ENCODE measurements around the gene RBBP9.
"Not testable (repeated sequence)": the region's sequence is repeated elsewhere in the genome, so short reads cannot be mapped to it uniquely, and the experiment has no call there.

RBBP9 gene

DNA sequence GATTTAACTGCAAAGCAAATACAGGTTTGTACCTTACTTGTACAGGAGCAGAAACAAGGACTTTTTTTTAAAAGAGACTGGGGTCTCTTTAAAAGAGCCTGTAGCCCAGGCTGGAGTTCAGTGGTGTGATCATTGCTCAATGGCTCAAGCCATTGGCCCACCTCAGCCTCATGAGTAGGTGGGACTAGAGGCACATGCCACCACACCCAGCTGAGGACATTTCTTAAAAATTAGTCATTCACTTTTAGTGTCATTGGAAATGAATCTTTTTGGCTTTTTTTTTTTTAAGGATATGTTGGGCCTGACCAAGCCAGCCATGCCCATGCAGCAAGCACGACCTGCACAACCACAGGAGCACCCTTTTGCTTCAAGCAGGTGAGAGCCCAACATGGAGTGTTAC, 27.6 kb upstream of the RBBP9 start:
- H3K9me2 ChIP-seq (ENCODE audit: low read depth, low read length), result no peaks in the 10 kb centered on the region
- no peaks in the 10 kb centered on the region for H3K27me3 ChIP-seq (ENCODE audit: insufficient read depth, low read length)
- no peaks in the 10 kb centered on the region for H3K9me3 ChIP-seq (ENCODE audit: low read length)
- no peak overlapping the region for H3K4me3 ChIP-seq (ENCODE audit: low read depth, low read length, poor library complexity, severe bottlenecking)
- H3K27ac ChIP-seq (ENCODE audit: low read depth, low read length, poor library complexity, severe bottlenecking), result no peak overlapping the region
- no peaks in the 10 kb centered on the region for H3K4me1 ChIP-seq (ENCODE audit: insufficient read depth, low read length, severe bottlenecking)
- H3K4me2 ChIP-seq (ENCODE audit: low read length), result no peak overlapping the region
- TF ChIP-seq CTCF (IDR thresholded peaks at IDR 0.05; ENCODE audit: low read length) (no peak), EZH2 (IDR thresholded peaks at IDR 0.05; ENCODE audit: borderline replicate concordance, low read length) (no peak)
- no peak overlapping the region for H2AFZ ChIP-seq (ENCODE audit: low read length)
- no peaks in the 10 kb centered on the region for H3K79me2 ChIP-seq (ENCODE audit: insufficient read depth, low read length)
- H3K36me3 ChIP-seq (ENCODE audit: insufficient read depth, low read length), result peaks cover 60% of the 10 kb centered on the region
- H3F3A ChIP-seq (ENCODE audit: insufficient read depth, low read length), result no peaks in the 10 kb centered on the region
- H4K20me1 ChIP-seq (ENCODE audit: insufficient read depth, low read length), result no peaks in the 10 kb centered on the region
- H3K9ac ChIP-seq (ENCODE audit: low read length), result no peak overlapping the region

GRCh38 chr20:18523066-18523465, 26.0 kb upstream of the RBBP9 start:
- Histone ChIP-seq H3K79me2 (ENCODE audit: insufficient read depth, low read length) (no peaks in the 10 kb centered on the region), H4K20me1 (ENCODE audit: insufficient read depth, low read length) (no peaks in the 10 kb centered on the region), H3K9me2 (ENCODE audit: low read depth, low read length) (no peaks in the 10 kb centered on the region), H3K4me1 (ENCODE audit: insufficient read depth, low read length, severe bottlenecking) (no peaks in the 10 kb centered on the region), H3K4me2 (ENCODE audit: low read length) (no peak overlapping the region), H3K27me3 (ENCODE audit: insufficient read depth, low read length) (no peaks in the 10 kb centered on the region), H3K9ac (ENCODE audit: low read length) (no peak overlapping the region), H2AFZ (ENCODE audit: low read length) (no peak overlapping the region), H3K9me3 (ENCODE audit: low read length) (no peaks in the 10 kb centered on the region), H3K4me3 (ENCODE audit: low read depth, low read length, poor library complexity, severe bottlenecking) (no peak overlapping the region), H3F3A (ENCODE audit: insufficient read depth, low read length) (no peaks in the 10 kb centered on the region), H3K27ac (ENCODE audit: low read depth, low read length, poor library complexity, severe bottlenecking) (no peak overlapping the region), H3K36me3 (ENCODE audit: insufficient read depth, low read length) (peaks cover 44% of the 10 kb centered on the region)
- no peak for TF ChIP-seq CTCF (IDR thresholded peaks at IDR 0.05; ENCODE audit: low read length)
- no peak for TF ChIP-seq EZH2 (IDR thresholded peaks at IDR 0.05; ENCODE audit: borderline replicate concordance, low read length)

- not testable (repeated sequence) for H3K4me2 ChIP-seq (ENCODE audit: low read length); H3K9me2 ChIP-seq (ENCODE audit: low read depth, low read length); H3K27me3 ChIP-seq (ENCODE audit: insufficient read depth, low read length); H3K27ac ChIP-seq (ENCODE audit: low read depth, low read length, poor library complexity, severe bottlenecking); H3K4me1 ChIP-seq (ENCODE audit: insufficient read depth, low read length, severe bottlenecking); H3K79me2 ChIP-seq (ENCODE audit: insufficient read depth, low read length); H3K9ac ChIP-seq (ENCODE audit: low read length); H3F3A ChIP-seq (ENCODE audit: insufficient read depth, low read length); H3K9me3 ChIP-seq (ENCODE audit: low read length); H4K20me1 ChIP-seq (ENCODE audit: insufficient read depth, low read length); H3K4me3 ChIP-seq (ENCODE audit: low read depth, low read length, poor library complexity, severe bottlenecking); H2AFZ ChIP-seq (ENCODE audit: low read length)
- H3K36me3 ChIP-seq (ENCODE audit: insufficient read depth, low read length), result peaks cover 39% of the 10 kb centered on the region
Observed at GRCh38 chr20:18522066-18522465, 25.0 kb upstream of the RBBP9 start.

GRCh38 chr20:18515973-18516372, 18.9 kb upstream of the RBBP9 start:
- Histone ChIP-seq H3K4me1 (ENCODE audit: insufficient read depth, low read length, severe bottlenecking) (no peaks in the 10 kb centered on the region), H3K27me3 (ENCODE audit: insufficient read depth, low read length) (no peaks in the 10 kb centered on the region), H3K36me3 (ENCODE audit: insufficient read depth, low read length) (peaks cover 58% of the 10 kb centered on the region), H2AFZ (ENCODE audit: low read length) (no peak overlapping the region), H3K27ac (ENCODE audit: low read depth, low read length, poor library complexity, severe bottlenecking) (no peak overlapping the region), H3K4me2 (ENCODE audit: low read length) (no peak overlapping the region), H3F3A (ENCODE audit: insufficient read depth, low read length) (no peaks in the 10 kb centered on the region), H4K20me1 (ENCODE audit: insufficient read depth, low read length) (no peaks in the 10 kb centered on the region), H3K9me2 (ENCODE audit: low read depth, low read length) (no peaks in the 10 kb centered on the region), H3K4me3 (ENCODE audit: low read depth, low read length, poor library complexity, severe bottlenecking) (no peak overlapping the region), H3K9me3 (ENCODE audit: low read length) (no peaks in the 10 kb centered on the region), H3K9ac (ENCODE audit: low read length) (no peak overlapping the region), H3K79me2 (ENCODE audit: insufficient read depth, low read length) (no peaks in the 10 kb centered on the region)
- no peak for TF ChIP-seq EZH2 (IDR thresholded peaks at IDR 0.05; ENCODE audit: borderline replicate concordance, low read length)
- no peak for TF ChIP-seq CTCF (IDR thresholded peaks at IDR 0.05; ENCODE audit: low read length)
